Thyroid gland (tissue), 4 donors: Measurements from ENCODE around the gene MYO1E.
A peak's percentile ranks its signal among the peaks of the same experiment; 100 is the strongest.

Experiments used
- POLR2A ChIP-seq, 2 donors: fragments of 450-650 bp; IDR thresholded peaks; one replicate each; pipeline ENCODE4 v1.6.1; 2017; ENCODE audit warnings: antibody characterized with exemption in 2 of 2, mild to moderate bottlenecking in 2 of 2, moderate library complexity in 1 of 2
- TF ChIP-seq, protein P1 (sequence below), 6 experiments: fragments of 200-600 bp in 3 of 6; fragments of 450-650 bp in 3 of 6; sonication (generic) in 3 of 6; IDR thresholded peaks; one replicate each; pipeline ENCODE4 v1.5.1; 2016 to 2019; ENCODE audit warnings: antibody characterized with exemption in 6 of 6, mild to moderate bottlenecking in 2 of 6, inconsistent platforms in 1 of 6, moderate library complexity in 1 of 6

DNA sequence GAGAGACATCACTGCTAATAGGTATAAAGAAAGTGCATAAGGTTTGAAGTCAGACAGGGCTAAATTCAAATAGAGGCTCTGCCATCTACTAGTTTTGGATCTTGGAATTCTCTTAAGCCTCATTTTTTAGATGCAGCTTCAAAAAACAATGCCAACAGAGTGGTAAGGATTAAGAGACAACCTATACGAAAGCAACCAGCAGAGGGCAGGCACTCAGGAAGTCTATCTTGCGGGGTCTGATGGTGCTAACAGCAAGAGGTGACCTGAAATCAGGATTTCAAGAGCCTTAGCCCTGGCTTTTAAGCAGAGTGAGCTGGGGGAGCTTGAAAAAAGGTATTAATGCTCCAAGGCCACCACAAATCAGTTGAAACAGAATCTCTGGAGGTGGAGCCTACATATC, 125.3 kb downstream of the MYO1E start:
- TF ChIP-seq, protein P1, sequence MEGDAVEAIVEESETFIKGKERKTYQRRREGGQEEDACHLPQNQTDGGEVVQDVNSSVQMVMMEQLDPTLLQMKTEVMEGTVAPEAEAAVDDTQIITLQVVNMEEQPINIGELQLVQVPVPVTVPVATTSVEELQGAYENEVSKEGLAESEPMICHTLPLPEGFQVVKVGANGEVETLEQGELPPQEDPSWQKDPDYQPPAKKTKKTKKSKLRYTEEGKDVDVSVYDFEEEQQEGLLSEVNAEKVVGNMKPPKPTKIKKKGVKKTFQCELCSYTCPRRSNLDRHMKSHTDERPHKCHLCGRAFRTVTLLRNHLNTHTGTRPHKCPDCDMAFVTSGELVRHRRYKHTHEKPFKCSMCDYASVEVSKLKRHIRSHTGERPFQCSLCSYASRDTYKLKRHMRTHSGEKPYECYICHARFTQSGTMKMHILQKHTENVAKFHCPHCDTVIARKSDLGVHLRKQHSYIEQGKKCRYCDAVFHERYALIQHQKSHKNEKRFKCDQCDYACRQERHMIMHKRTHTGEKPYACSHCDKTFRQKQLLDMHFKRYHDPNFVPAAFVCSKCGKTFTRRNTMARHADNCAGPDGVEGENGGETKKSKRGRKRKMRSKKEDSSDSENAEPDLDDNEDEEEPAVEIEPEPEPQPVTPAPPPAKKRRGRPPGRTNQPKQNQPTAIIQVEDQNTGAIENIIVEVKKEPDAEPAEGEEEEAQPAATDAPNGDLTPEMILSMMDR (IDR thresholded peaks at IDR 0.05) = peak; percentile 19 to 71 (median 62)
- no peak for TF ChIP-seq POLR2A (IDR thresholded peaks at IDR 0.05)
